HepG2 (cell line): ENCODE data around the gene TSSK2. TPM values are rescaled to one million over a fixed set of nuclear protein-coding genes. Genes with fewer than 3 reads are reported as not detected.
A peak's percentile ranks its signal among the peaks of the same experiment; 100 is the strongest.

Source experiments
- ATAC-seq: fragments of 200-7000 bp; cut with Tn5 transposase; 3 replicates; pipeline ENCODE4 v1.9.1; 2020; ENCODE audit warnings: mild to moderate bottlenecking, moderate library complexity
- BruUV-seq: library from RNA; stranded (reverse); fragments of 400-500 nt; replicated peaks from 2 replicates; lab custom pipeline; 2021; lab: Mats Ljungman, UMichigan
- CTCF ChIA-PET: fragments of 300-600 bp; formaldehyde crosslinking; extraction: SDS; loops from one replicate; lab custom pipeline; 2021; ENCODE audit warnings: low total read pairs, inconsistent platforms, low intra/inter-chr PET ratio; lab: Yijun Ruan, JAX
- POLR2A ChIA-PET: fragments of 350-600 bp; sonication (Branson Sonifier 250); formaldehyde crosslinking; loops from one replicate; lab custom pipeline; 2020; ENCODE audit warnings: antibody characterized with exemption, inconsistent platforms; lab: Yijun Ruan, JAX
- DNase-seq: peaks from one replicate; pipeline ENCODE4 v3.0.0-alpha.2; 2015; ENCODE audit warnings: low spot score
- FAIRE-seq: peaks from 3 replicates; lab custom pipeline; 2011; peaks lifted over from hg19 to GRCh38; lab: Jason Lieb, UNC
- H2AFZ ChIP-seq: one replicate; pipeline ENCODE4 v1.6.1; 2011; ENCODE audit warnings: low read length, inconsistent platforms
- H3K27ac ChIP-seq: fragments of 300-600 bp; 3 replicates; pipeline ENCODE4 v1.8.0; 2011; ENCODE audit warnings: mixed run types, mild to moderate bottlenecking, mixed read lengths, low read length, inconsistent platforms; ENCODE audit not compliant: insufficient read depth; ENCODE audit errors: extremely low read length
- H3K27me3 ChIP-seq, 2 experiments: fragments of 200-600 bp in 1 of 2; 2 replicates in 1 of 2; 3 replicates in 1 of 2; pipeline versions ENCODE4 v1.6.0 to v1.8.0; 2011; ENCODE audit warnings: low read length in 2 of 2, mild to moderate bottlenecking in 2 of 2, moderate library complexity in 2 of 2, inconsistent platforms in 1 of 2; ENCODE audit not compliant: insufficient read depth in 2 of 2, control insufficient read depth in 1 of 2
- H3K36me3 ChIP-seq, 2 experiments: fragments of 200-600 bp in 1 of 2; replicated peaks in 1 of 2; 2 replicates in 1 of 2; 3 replicates in 1 of 2; pipeline versions ENCODE4 v1.5.1 to v1.8.0; 2011; ENCODE audit warnings: low read length in 2 of 2, inconsistent platforms in 1 of 2; ENCODE audit not compliant: insufficient read depth in 2 of 2, control insufficient read depth in 1 of 2
- H3K4me1 ChIP-seq: 2 replicates; pipeline ENCODE4 v1.5.1; 2012; ENCODE audit warnings: low read length, inconsistent platforms; ENCODE audit not compliant: insufficient read depth
- H3K4me2 ChIP-seq: 2 replicates; pipeline ENCODE4 v1.6.0; 2011; ENCODE audit warnings: low read depth, low read length, inconsistent platforms
- H3K4me3 ChIP-seq, 3 experiments: fragments of 200-600 bp in 1 of 3; sonication (generic), shearing (Covaris generic) in 1 of 3; replicated peaks in 1 of 3; 2 replicates each; pipeline ENCODE4 v1.5.1; 2011 to 2016; ENCODE audit warnings: low read length in 3 of 3, inconsistent platforms in 2 of 3, low read depth in 2 of 3, mild to moderate bottlenecking in 2 of 3, control low read depth in 1 of 3, mixed read lengths in 1 of 3; ENCODE audit not compliant: insufficient read depth in 1 of 3
- H3K79me2 ChIP-seq: one replicate; pipeline ENCODE4 v1.6.1; 2011; ENCODE audit warnings: low read length, inconsistent platforms; ENCODE audit not compliant: insufficient read depth
- H3K9ac ChIP-seq: 2 replicates; pipeline ENCODE4 v1.6.0; 2011; ENCODE audit warnings: mild to moderate bottlenecking, low read depth, low read length, inconsistent platforms; ENCODE audit not compliant: insufficient read depth
- H3K9me3 ChIP-seq: 2 replicates; pipeline ENCODE4 v1.5.1; 2012; ENCODE audit warnings: mild to moderate bottlenecking, low read length
- H4K20me1 ChIP-seq: 2 replicates; pipeline ENCODE4 v1.6.0; 2011; ENCODE audit warnings: inconsistent platforms, mild to moderate bottlenecking, low read length, moderate library complexity; ENCODE audit not compliant: insufficient read depth
- NFYB ChIP-seq: sonication (generic); formaldehyde crosslinking; IDR thresholded peaks from 2 replicates; pipeline ENCODE4 v1.4.0; 2020; ENCODE audit warnings: missing genetic modification reagents
- RBFOX2 ChIP-seq: fragments of 200-400 bp; formaldehyde crosslinking; IDR thresholded peaks from 2 replicates; pipeline ENCODE4 v1.6.1; 2017; ENCODE audit warnings: low read depth, mild to moderate bottlenecking, low read length
- SMAD3 ChIP-seq: sonication (generic); formaldehyde crosslinking; IDR thresholded peaks from 2 replicates; pipeline ENCODE4 v1.4.0; 2020; ENCODE audit warnings: missing genetic modification reagents
- SNAPC4 ChIP-seq: sonication (generic); formaldehyde crosslinking; IDR thresholded peaks from 2 replicates; pipeline ENCODE4 v1.4.0; 2020; ENCODE audit warnings: mild to moderate bottlenecking, missing genetic modification reagents
- TEAD3 ChIP-seq: optimal IDR thresholded peaks from 2 replicates; pipeline ENCODE3; 2016; ENCODE audit warnings: borderline replicate concordance
- XRCC5 ChIP-seq: fragments of 200-400 bp; formaldehyde crosslinking; optimal IDR thresholded peaks from 2 replicates; pipeline ENCODE3; 2017; ENCODE audit warnings: mild to moderate bottlenecking, low read length
- ZNF224 ChIP-seq: sonication (generic); formaldehyde crosslinking; IDR thresholded peaks from 2 replicates; pipeline ENCODE4 v1.5.0; 2020; ENCODE audit warnings: mild to moderate bottlenecking, missing genetic modification reagents
- ZNF605 ChIP-seq: sonication (generic); formaldehyde crosslinking; IDR thresholded peaks from 2 replicates; pipeline ENCODE4 v1.8.0; 2022; ENCODE audit warnings: mild to moderate bottlenecking, missing genetic modification reagents
- ZNF687 ChIP-seq: sonication (generic); formaldehyde crosslinking; IDR thresholded peaks from 2 replicates; pipeline ENCODE4 v1.5.1; 2020; ENCODE audit warnings: mild to moderate bottlenecking, missing genetic modification reagents, moderate library complexity
- ZXDC ChIP-seq: sonication (generic); formaldehyde crosslinking; IDR thresholded peaks from 2 replicates; pipeline ENCODE4 v1.5.0; 2020; ENCODE audit warnings: mild to moderate bottlenecking, missing genetic modification reagents
- WGBS: methylation state at CpG from one replicate; pipeline ENCODE4 v1.1.6; 2017; ENCODE audit warnings: low lambda C conversion rate; 5-methylcytosine and 5-hydroxymethylcytosine counted together
- in situ Hi-C: cut with HindIII; loops from 2 replicates; pipeline ENCODE4 v1.10.0; 2017; ENCODE audit warnings: low pct_unique_long_range_greater_than_20kb; ENCODE audit not compliant: extremely low pct_ligation_motif_present
- intact Hi-C: fragments of 100-400 bp; cut with micrococcal nuclease; formaldehyde crosslinking; loops from one replicate; pipeline ENCODE4 v1.10.0; 2022; ENCODE audit not compliant: unreplicated experiment
- polyA plus RNA-seq, 8 experiments: library from polyadenylated mRNA; depleted of rRNA in 3 of 8; stranded (reverse) in 7 of 8; unstranded in 1 of 8; fragments of >200 nt; fragmentation: Illumina TruSeq in 4 of 8; extraction: Trizol in 4 of 8; gene quantifications; 2 replicates each; pipeline versions ENCODE4 v1.2.1 to v1.2.3, GENCODE V29; 2011 to 2016; ENCODE audit warnings: low read depth in 4 of 8, missing spikeins in 1 of 8, mixed read lengths in 1 of 8; ENCODE audit not compliant: insufficient read depth in 1 of 8
- total RNA-seq, 5 experiments: library from RNA; depleted of rRNA; stranded (reverse); fragments of >200 nt; fragmentation: Illumina TruSeq; extraction: Trizol; gene quantifications; 2 replicates each; pipeline ENCODE4 v1.2.3, GENCODE V29; 2016; ENCODE audit warnings: low read depth in 1 of 5

TSSK2 gene
- total and polyA plus RNA-seq, 2 of the 13 experiments (the other 11 are each of a cell fraction or from before 2014, with no cell fraction given): not detected

- H3K9ac ChIP-seq: peak overlapping the region; percentile 90
- intact Hi-C loops: loop anchor here (1.0 to 5.0 kb wide), 2 partner anchors 111 to 253 kb away; partner anchors contain the start of genes HIRA and MRPL40
- no TSS peak for BruUV-seq
- TF ChIP-seq ZNF687 (CRISPR knock-in tag): peak; percentile 70
- TF ChIP-seq RBFOX2: no peak
- peak; percentile 37 for TF ChIP-seq TEAD3 (CRISPR knock-in tag)
- TF ChIP-seq SMAD3: 0 out of 2 replicates have a peak, but pooled peaks have one; percentile 34
- TF ChIP-seq XRCC5: peak; percentile 48
- 0 out of 2 replicates have a peak, but pooled peaks have one; percentile 36 for TF ChIP-seq SNAPC4 (CRISPR knock-in tag)
- no peak for TF ChIP-seq NFYB (CRISPR knock-in tag)
- TF ChIP-seq ZNF605 (CRISPR knock-in tag): 0 out of 2 replicates have a peak, but pooled peaks have one; percentile 63
- TF ChIP-seq ZNF224 (CRISPR knock-in tag): 0 out of 2 replicates have a peak, but pooled peaks have one; percentile 33
- no peak for TF ChIP-seq ZXDC (CRISPR knock-in tag)
Observed at GRCh38 chr22:19179497-19180048, 48.5 kb downstream of the TSSK2 start.

More at GRCh38 chr22:19179497-19180048, 48.5 kb downstream of the TSSK2 start:
- FAIRE-seq (peak; percentile 73), ATAC-seq (peak; percentile 60), DNase-seq (peak; percentile 66)
- Histone ChIP-seq H3K79me2 (peaks cover 13% of the 10 kb centered on the region), H3K4me3 (peak overlapping the region; percentile 79 to 94 (median 92)), H3K4me1 (peaks cover 47% of the 10 kb centered on the region), H2AFZ (no peak overlapping the region), H4K20me1 (peaks cover 10% of the 10 kb centered on the region; the same call in 1 of the 2 replicates), H3K9me3 (no peaks in the 10 kb centered on the region), H3K4me2 (peak overlapping the region; percentile 96), H3K27me3 (no peaks in the 10 kb centered on the region), H3K27ac (peak overlapping the region; percentile 94), H3K36me3 (peaks cover 3 to 15% of the 10 kb centered on the region in 2 experiments; a peak in 3 of 5 replicates)
- WGBS: 44% methylated on average over 7 of the region's 15 CpGs
- in situ Hi-C loops: loop anchor here (5.0 kb wide), 1 partner anchor 113 kb away; the partner anchor contains the start of gene CLTCL1
- ChIA-PET POLR2A (interaction anchor here (1.0 to 3.6 kb wide), 10 partner anchors 13 to 300 kb away, joined by 3 to 22 read pairs (median 6); partner anchors contain the start of genes C22orf39, CDC45, CLTCL1 and DGCR2), CTCF (no interaction called here)
